Ecto neural progenitor cell (in vitro differentiated cells): Measurements from ENCODE around the gene LMBR1.
A peak's percentile ranks its signal among the peaks of the same experiment; 100 is the strongest.
"Not testable (repeated sequence)": the region's sequence is repeated elsewhere in the genome, so short reads cannot be mapped to it uniquely, and the experiment has no call there.

Source experiments
- DNase-seq: peaks from one replicate; pipeline ENCODE4 v3.0.0-alpha.2; 2018; ENCODE audit warnings: low spot score

LMBR1 gene

GRCh38 chr7:156892821-156893706 lies at the start of gene LMBR1:
Gene LMBR1 (minus strand): TSS chr7:156893183. CDS start chr7:156892993, 190 bp downstream.
- peak; percentile 97 for DNase-seq

GRCh38 chr7:156942708-156943090 lies 49.7 kb upstream of the LMBR1 start:
- DNase-seq, result no peak

DNA sequence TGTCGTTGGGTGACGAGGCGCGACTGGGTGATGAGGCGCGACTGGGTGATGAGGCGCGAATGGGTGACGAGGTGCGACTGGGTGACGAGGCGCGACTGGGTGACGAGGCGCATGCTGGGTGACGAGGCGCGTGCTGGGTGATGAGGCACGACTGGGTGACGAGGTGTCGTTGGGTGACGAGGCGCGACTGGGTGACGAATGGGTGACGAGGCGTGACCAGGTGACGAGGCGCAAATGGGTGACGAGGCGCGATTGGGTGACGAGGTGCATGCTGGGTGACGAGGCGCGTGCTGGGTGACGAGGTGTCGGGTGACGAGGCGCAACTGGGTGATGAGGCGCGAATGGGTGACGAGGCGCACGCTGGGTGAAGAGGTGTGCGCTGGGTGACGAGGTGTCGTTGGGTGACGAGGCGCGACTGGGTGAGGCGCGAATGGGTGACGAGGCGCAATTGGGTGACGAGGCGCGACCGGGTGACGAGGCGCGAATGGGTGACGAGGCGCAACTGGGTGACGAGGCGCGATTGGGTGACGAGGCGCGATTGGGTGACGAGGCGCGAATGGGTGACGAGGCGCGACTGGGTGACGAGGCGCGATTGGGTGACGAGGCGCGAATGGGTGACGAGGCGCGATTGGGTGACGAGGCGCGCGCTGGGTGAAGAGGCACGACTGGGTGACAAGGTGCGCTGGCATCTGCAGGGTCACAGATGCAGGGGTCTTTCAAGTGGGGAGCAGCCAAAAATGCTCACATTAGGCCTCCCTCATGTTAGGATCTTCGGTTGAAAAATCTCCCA lies 48.6 kb upstream of the LMBR1 start:
- DNase-seq, result no peak

- DNase-seq, result no peak
Measured at GRCh38 chr7:156940421-156941122, 47.6 kb upstream of the LMBR1 start.

GRCh38 chr7:156936766-156937165 lies 43.8 kb upstream of the LMBR1 start:
- not testable (repeated sequence) for DNase-seq

- no peak for DNase-seq
Measured at GRCh38 chr7:156935250-156935649, 42.3 kb upstream of the LMBR1 start.

DNA sequence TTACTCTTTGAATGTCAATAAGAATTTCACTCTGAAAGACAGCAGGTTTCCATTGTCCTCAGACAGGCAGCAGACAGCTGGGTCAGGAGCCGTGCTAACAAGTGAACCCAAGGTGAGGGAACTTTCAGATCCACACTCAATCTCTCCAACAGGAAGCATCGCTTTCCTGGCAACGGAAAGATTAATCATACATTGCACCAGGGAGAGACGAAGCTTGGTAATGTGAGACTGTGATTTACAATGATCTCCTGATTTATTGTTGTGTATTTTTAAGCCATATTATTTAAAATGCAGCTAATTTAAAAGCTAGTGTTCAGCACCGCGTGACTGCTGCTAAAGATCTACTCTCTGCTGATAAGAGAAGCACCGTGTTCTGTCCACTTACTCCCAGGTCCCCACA lies 39.0 kb upstream of the LMBR1 start:
- DNase-seq, result no peak

DNA sequence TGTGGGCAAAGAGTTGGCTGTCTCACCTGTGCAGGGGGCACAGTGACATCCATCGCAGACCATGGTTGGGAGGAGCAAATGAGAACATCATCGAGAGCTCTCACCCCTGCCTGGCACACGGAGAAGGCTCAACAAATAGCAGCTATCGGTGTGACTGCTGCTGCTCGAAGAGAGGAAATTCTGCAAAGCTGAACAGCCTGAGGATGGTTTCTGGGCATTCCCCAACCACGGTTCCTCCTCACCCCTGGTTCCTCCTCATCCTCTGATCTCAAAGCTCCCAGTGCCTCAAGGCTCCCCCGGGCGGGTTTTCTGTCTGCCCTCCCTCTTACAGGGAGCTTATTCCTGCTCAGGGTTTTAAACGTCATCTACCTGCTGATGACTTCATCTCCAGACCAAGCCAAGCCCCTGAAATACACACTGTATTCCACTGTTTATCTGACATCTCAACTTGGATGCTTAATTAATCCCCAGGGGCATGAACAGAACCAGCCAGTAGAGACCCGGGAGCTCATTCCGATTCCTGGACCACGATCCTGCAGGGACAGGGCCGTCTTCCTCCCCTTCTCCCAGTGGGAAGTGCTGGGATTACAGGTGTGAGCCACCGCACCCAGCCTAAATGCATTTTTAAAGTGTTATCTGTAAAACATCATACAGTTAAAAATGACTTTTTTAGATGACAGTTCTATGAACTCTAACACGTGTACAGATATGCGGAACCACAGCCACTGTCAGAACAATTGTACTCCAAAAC lies 37.0 kb upstream of the LMBR1 start:
- DNase-seq, result no peak

- no peak for DNase-seq
Measured at GRCh38 chr7:156928406-156928747, 35.4 kb upstream of the LMBR1 start.

DNA sequence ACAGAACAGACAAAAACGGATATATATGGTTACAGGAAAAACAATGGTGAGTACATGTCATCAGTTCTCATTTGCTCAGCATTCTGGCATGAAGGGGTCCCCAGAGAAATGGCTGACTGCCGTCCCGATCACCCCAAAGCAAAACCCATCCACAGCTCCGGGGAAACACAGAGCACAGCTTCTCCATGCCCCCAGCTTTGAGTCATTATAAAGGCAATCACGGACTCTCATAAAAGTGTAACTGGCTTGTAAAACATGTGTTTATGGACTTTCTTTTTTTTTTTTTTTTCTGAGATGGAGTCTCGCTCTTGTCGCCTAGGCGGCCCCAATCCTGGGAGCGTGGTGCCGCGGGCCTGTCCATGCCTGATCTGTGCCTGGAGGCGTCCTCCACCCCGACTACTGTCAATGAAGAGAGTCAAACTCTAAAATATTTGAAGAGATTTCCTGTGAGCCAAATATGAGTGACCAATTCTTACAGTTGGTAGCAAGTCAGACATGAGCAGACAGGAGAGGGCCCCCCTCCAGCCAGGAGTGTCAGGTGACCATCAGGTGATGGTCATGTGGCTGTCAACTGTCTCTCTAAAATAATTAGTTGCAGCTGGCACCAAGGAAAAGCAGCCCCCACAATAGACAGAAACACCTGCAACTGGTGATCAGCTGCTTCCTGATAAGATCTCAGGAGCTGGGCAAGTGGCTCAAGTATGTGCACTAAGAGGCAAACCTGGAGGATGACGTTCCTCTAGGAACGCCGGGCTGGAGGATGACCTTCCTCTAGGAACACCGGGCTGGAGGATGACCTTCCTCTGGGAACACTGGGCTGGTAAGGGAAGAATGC lies 34.8 kb upstream of the LMBR1 start:
- no peak for DNase-seq

DNA sequence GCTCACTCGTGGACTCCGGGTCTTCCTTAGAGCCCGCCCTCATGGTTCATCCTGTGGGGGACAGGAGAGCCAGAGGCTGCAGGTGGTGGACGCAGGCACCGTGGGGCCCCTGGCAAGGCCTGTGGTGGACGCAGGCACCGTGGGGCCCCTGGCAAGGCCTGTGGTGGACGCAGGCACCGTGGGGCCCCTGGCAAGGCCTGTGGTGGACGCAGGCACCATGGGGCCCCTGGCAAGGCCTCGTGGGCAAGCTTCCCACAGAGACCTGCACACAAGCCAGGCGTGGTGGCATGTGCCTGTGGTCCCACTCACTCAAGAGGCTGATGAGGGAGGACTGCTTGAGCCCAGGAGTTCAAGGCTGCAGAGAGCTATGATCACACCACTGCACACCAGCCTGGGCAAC lies 32.8 kb upstream of the LMBR1 start:
- DNase-seq, result not testable (repeated sequence)

- not testable (repeated sequence) for DNase-seq
Measured at GRCh38 chr7:156922304-156922703, 29.3 kb upstream of the LMBR1 start.

GRCh38 chr7:156920487-156921373 lies 27.7 kb upstream of the LMBR1 start:
- not testable (repeated sequence) for DNase-seq

DNA sequence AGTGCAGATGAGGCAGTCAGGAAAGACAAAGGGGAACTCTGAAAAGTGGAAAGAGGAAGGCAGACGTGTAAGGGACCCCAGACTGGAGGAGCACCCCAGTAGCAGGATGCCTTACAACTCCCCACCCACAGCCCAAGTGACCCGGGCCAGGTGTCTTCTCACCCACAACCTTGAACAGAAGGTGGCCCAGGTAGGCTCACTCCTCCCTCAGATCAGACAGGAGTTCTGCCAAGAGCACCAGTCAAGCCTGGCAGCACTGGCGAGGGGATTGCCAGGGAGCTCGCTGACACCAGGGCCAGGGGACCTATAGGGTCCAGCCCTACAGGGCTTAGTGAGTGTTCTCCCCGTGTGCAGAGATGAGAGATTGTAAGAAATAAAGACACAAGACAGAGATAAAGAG lies 27.1 kb upstream of the LMBR1 start:
- DNase-seq, result no peak

- DNase-seq, result no peak
Measured at GRCh38 chr7:156919132-156919713, 26.2 kb upstream of the LMBR1 start.

DNA sequence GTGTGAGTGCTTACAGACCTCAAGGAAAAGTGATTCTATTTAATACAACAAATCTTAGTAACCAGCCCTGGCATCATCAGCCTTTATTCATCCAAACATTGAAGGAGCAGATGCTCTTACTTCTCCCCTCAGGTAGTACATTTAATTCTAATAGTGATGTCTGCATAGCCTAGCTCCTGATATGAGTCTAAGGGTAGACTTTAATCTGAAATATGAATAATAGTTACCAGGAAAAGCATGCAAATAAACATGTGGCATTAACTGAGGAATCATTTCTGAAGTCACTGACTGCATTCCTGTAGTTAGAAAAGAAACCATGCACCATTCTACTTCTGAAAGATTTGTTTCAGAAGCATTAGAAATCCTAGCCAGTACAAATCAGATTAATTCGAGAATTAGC lies 25.7 kb upstream of the LMBR1 start:
- DNase-seq, result no peak

DNA sequence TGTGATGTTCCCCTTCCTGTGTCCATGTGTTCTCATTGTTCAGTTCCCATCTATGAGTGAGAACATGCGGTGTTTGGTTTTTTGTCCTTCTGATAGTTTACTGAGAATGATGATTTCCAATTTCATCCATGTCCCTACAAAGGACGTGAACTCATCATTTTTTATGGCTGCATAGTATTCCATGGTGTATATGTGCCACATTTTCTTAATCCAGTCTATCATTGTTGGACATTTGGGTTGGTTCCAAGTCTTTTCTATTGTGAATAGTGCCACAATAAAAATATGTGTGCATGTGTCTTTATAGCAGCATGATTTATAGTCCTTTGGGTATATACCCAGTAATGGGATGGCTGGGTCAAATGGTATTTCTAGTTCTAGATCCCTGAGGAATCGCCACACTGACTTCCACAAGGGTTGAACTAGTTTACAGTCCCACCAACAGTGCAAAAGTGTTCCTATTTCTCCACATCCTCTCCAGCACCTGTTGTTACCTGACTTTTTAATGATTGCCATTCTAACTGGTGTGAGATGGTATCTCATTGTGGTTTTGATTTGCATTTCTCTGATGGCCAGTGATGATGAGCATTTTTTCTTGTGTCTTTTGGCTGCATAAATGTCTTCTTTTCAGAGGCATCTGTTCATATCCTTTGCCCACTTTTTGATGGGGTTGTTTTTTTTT lies 16.7 kb upstream of the LMBR1 start:
- not testable (repeated sequence) for DNase-seq

- no peak for DNase-seq
Measured at GRCh38 chr7:156907656-156908055, 14.7 kb upstream of the LMBR1 start.

GRCh38 chr7:156906200-156906649 lies 13.2 kb upstream of the LMBR1 start:
- no peak for DNase-seq
